T-cell (primary cell): ENCODE results near the gene MYO15B. TPM values are rescaled to one million over a fixed set of nuclear protein-coding genes. Genes with fewer than 3 reads are reported as not detected.

Source experiments
- ATAC-seq, 4 experiments: fragments of 200-7000 bp in 3 of 4; fragments of 150-1000 bp in 1 of 4; cut with Tn5 transposase; replicated peaks in 1 of 4; 1 replicate in 3 of 4; 2 replicates in 1 of 4; pipeline ENCODE4 v1.10.0; 2021; ENCODE audit warnings: moderate library complexity in 3 of 4, mild to moderate bottlenecking in 2 of 4, moderate number of reproducible peaks in 1 of 4
- CTCF ChIA-PET, 2 donors: fragments of 300-600 bp; sonication (Branson Sonifier 250); formaldehyde crosslinking; loops; one replicate each; lab custom pipeline; 2022; ENCODE audit warnings: antibody characterized with exemption in 2 of 2; lab: Charles Lee
- POLR2A ChIA-PET, 2 donors: fragments of 300-600 bp; sonication (Branson Sonifier 250); formaldehyde crosslinking; loops; one replicate each; lab custom pipeline; 2022; ENCODE audit warnings: antibody characterized with exemption in 2 of 2; lab: Charles Lee
- DNase-seq, 35 experiments: peaks; one replicate each; pipeline versions ENCODE4 v3.0.0 to v3.0.0-alpha.2; 2013 to 2023
- H3K27ac ChIP-seq: one replicate; pipeline ENCODE4 v1.5.1; 2013; ENCODE audit warnings: low read length
- H3K27me3 ChIP-seq, 2 experiments: replicated peaks in 1 of 2; 1 replicate in 1 of 2; 2 replicates in 1 of 2; pipeline versions ENCODE4 v1.6.1 to v1.7.0; 2013; ENCODE audit warnings: low read length in 1 of 2, mixed read lengths in 1 of 2; ENCODE audit not compliant: control insufficient read depth in 2 of 2, insufficient read depth in 2 of 2; ENCODE audit errors: extremely low read depth in 1 of 2
- H3K36me3 ChIP-seq, 2 donors: 1 replicate in 1 of 2; 2 replicates in 1 of 2; pipeline versions ENCODE4 v1.6.1 to v1.7.0; 2013; ENCODE audit warnings: low read length in 1 of 2; ENCODE audit not compliant: control insufficient read depth in 2 of 2, insufficient read depth in 1 of 2; ENCODE audit errors: extremely low read depth in 1 of 2
- H3K4me1 ChIP-seq, 2 experiments: 1 replicate in 1 of 2; 2 replicates in 1 of 2; pipeline versions ENCODE4 v1.6.1 to v1.7.0; 2013; ENCODE audit warnings: low read length in 2 of 2, mixed read lengths in 1 of 2; ENCODE audit not compliant: insufficient read depth in 2 of 2, control insufficient read depth in 1 of 2; ENCODE audit errors: extremely low read depth in 1 of 2
- H3K4me3 ChIP-seq, 2 donors: 1 replicate in 1 of 2; 2 replicates in 1 of 2; pipeline versions ENCODE4 v1.5.1 to v1.7.0; 2013; ENCODE audit warnings: mild to moderate bottlenecking in 2 of 2, low read length in 1 of 2, moderate library complexity in 1 of 2; ENCODE audit not compliant: control insufficient read depth in 1 of 2; ENCODE audit errors: extremely low read depth in 1 of 2
- H3K9me3 ChIP-seq: 2 replicates; pipeline ENCODE4 v1.7.0; 2013
- H3K27ac Mint-ChIP-seq, 2 donors: one replicate each; pipeline ENCODE4 v1.8.0; 2020 to 2021; ENCODE audit warnings: mild to moderate bottlenecking in 2 of 2, mixed read lengths in 2 of 2
- H3K27me3 Mint-ChIP-seq, 2 donors: one replicate each; pipeline ENCODE4 v1.8.0; 2021 to 2022; ENCODE audit warnings: mixed read lengths in 2 of 2
- H3K36me3 Mint-ChIP-seq: one replicate; pipeline ENCODE4 v1.8.0; 2021; ENCODE audit warnings: mixed read lengths
- H3K4me1 Mint-ChIP-seq, 3 donors: one replicate each; pipeline ENCODE4 v1.8.0; 2020 to 2022; ENCODE audit warnings: mixed read lengths in 3 of 3, mild to moderate bottlenecking in 1 of 3
- H3K4me3 Mint-ChIP-seq, 3 donors: one replicate each; pipeline ENCODE4 v1.8.0; 2020 to 2022; ENCODE audit warnings: mild to moderate bottlenecking in 3 of 3, mixed read lengths in 3 of 3, moderate library complexity in 3 of 3
- H3K9me3 Mint-ChIP-seq, 3 donors: one replicate each; pipeline ENCODE4 v1.8.0; 2020 to 2022; ENCODE audit warnings: mixed read lengths in 3 of 3
- WGBS: methylation state at CpG from one replicate; pipeline ENCODE4 v1.1.5; 2013; ENCODE audit warnings: missing lambda C conversion rate; ENCODE audit not compliant: insufficient coverage; 5-methylcytosine and 5-hydroxymethylcytosine counted together
- total RNA-seq, 35 experiments: library from RNA in 6 of 35; stranded (reverse) in 6 of 35; fragments of 120-200 nt in 1 of 35; gene quantifications; one replicate each; pipeline versions ENCODE4 v1.2.1 to v1.2.4 and lab custom pipeline; 2013 to 2026

The MYO15B gene
- total RNA-seq, 5 donors from 2014 or later (not counting 1 experiment from before 2014, with no cell fraction given) = 171 to 382 (median 273) TPM

- peaks cover 0 to 4% of the 10 kb centered on the region in 2 experiments for H3K4me1 ChIP-seq
- ChIA-PET POLR2A (no interaction called here), CTCF (interaction anchor here in 1 of 2 donors (0.6 kb wide), 1 partner anchor 194 kb away, joined by 5 read pairs; no protein-coding TSS in a partner anchor)
- no peaks in the 10 kb centered on the region for H3K27me3 Mint-ChIP-seq
- no peak overlapping the region for H3K27ac Mint-ChIP-seq
- no peaks in the 10 kb centered on the region for H3K9me3 ChIP-seq
- no peaks in the 10 kb centered on the region for H3K9me3 Mint-ChIP-seq
- H3K4me1 Mint-ChIP-seq = peaks cover 0 to 3% (median 0%) of the 10 kb centered on the region in 3 donors
- peaks cover 0 to 3% of the 10 kb centered on the region in 2 experiments for H3K27me3 ChIP-seq
- H3K4me3 ChIP-seq = no peak overlapping the region
- peaks cover 22% of the 10 kb centered on the region for H3K36me3 Mint-ChIP-seq
- ATAC-seq (no peak), DNase-seq (no peak)
- no peak overlapping the region for H3K27ac ChIP-seq
- WGBS = 91% methylated on average over 7 of the region's 8 CpGs
- no peak overlapping the region for H3K4me3 Mint-ChIP-seq
- peaks cover 0 to 35% of the 10 kb centered on the region in 2 donors for H3K36me3 ChIP-seq
These were observed 43.4 kb upstream of the MYO15B start for GRCh38 chr17:75544250-75544649.

DNA sequence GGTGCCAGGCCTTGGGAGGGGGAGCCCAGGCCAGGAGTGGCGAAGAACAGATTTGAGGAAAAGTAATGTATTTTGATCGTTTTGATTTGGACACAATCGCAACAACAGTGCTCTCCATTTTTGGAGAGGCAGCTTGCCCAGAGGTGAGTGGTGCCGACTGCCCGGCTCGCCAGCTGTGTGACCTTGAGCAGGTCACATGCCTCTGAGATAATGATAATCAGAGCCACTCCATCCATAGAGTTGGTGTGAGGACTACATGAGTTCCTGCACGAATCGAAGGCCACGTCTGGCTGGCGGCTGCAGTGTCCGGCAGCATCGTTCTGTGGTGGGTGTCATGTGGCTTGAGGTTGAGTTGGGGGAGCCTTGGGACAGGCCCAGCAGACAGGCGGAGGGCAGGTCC lies 41.4 kb upstream of the MYO15B start:
- H3K9me3 Mint-ChIP-seq = no peaks in the 10 kb centered on the region
- H3K27ac Mint-ChIP-seq = no peak overlapping the region
- H3K4me3 ChIP-seq = no peak overlapping the region
- peaks cover 0 to 32% of the 10 kb centered on the region in 2 donors for H3K36me3 ChIP-seq
- H3K4me3 Mint-ChIP-seq = no peak overlapping the region
- CTCF ChIA-PET = no interaction called here
- no peaks in the 10 kb centered on the region for H3K27me3 ChIP-seq
- no peaks in the 10 kb centered on the region for H3K27me3 Mint-ChIP-seq
- no peak for ATAC-seq
- POLR2A ChIA-PET = interaction anchor here in 1 of 2 donors (0.5 kb wide), 1 partner anchor 173 kb away, joined by 8 read pairs; no protein-coding TSS in a partner anchor
- H3K9me3 ChIP-seq = no peaks in the 10 kb centered on the region
- H3K27ac ChIP-seq = no peak overlapping the region
- peaks cover 22% of the 10 kb centered on the region for H3K36me3 Mint-ChIP-seq
- peaks cover 0 to 3% of the 10 kb centered on the region in 2 experiments for H3K4me1 ChIP-seq
- DNase-seq = no peak
- WGBS = 98% methylated on average over 12 of the region's 13 CpGs
- H3K4me1 Mint-ChIP-seq = peaks cover 0 to 3% (median 0%) of the 10 kb centered on the region in 3 donors

DNA sequence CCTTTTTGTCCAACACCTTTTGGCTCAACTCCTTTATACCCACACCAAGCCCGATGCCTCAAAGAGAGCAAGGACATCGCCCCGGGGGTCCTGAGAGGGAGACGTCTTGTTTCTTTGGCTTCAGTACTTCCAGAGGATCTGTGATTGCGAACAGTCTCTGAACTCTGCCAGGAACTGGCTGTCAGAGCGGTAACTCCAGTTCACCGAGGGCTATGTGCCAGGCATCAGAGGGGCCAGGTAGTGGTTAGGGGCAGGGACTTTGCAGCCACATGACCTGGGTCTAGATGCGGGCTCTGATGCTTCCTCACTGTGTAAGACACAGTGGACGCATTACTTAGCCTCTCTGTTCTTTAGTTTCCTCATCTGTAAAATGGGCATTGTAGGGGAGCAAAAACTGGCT lies 40.5 kb upstream of the MYO15B start:
- POLR2A ChIA-PET = no interaction called here

GRCh38 chr17:75548813-75549212 lies 38.8 kb upstream of the MYO15B start:
- Mint-ChIP-seq H3K4me1 (no peaks in the 10 kb centered on the region), H3K27me3 (no peaks in the 10 kb centered on the region), H3K4me3 (no peak overlapping the region), H3K9me3 (no peaks in the 10 kb centered on the region), H3K27ac (no peak overlapping the region), H3K36me3 (peaks cover 15% of the 10 kb centered on the region)
- WGBS = 80% methylated on average over 1 of the region's 5 CpGs
- Histone ChIP-seq H3K4me1 (no peaks in the 10 kb centered on the region), H3K9me3 (no peaks in the 10 kb centered on the region), H3K4me3 (no peak overlapping the region), H3K27me3 (no peaks in the 10 kb centered on the region), H3K27ac (no peak overlapping the region), H3K36me3 (peaks cover 0 to 22% of the 10 kb centered on the region in 2 donors)
- ChIA-PET CTCF (no interaction called here), POLR2A (no interaction called here)
- DNase-seq (no peak), ATAC-seq (no peak)

More for the DNA sequence above, 40.5 kb upstream of the MYO15B start:
- Mint-ChIP-seq H3K36me3 (peaks cover 20% of the 10 kb centered on the region), H3K27ac (no peak overlapping the region), H3K9me3 (no peaks in the 10 kb centered on the region), H3K27me3 (no peaks in the 10 kb centered on the region), H3K4me3 (no peak overlapping the region), H3K4me1 (no peaks in the 10 kb centered on the region)
- Histone ChIP-seq H3K27ac (no peak overlapping the region), H3K4me3 (no peak overlapping the region), H3K36me3 (peaks cover 0 to 32% of the 10 kb centered on the region in 2 donors), H3K9me3 (no peaks in the 10 kb centered on the region), H3K27me3 (no peaks in the 10 kb centered on the region), H3K4me1 (no peaks in the 10 kb centered on the region)
- ATAC-seq (no peak), DNase-seq (no peak)
- 96% methylated on average over 9 of the region's 9 CpGs for WGBS
- CTCF ChIA-PET = no interaction called here

DNA sequence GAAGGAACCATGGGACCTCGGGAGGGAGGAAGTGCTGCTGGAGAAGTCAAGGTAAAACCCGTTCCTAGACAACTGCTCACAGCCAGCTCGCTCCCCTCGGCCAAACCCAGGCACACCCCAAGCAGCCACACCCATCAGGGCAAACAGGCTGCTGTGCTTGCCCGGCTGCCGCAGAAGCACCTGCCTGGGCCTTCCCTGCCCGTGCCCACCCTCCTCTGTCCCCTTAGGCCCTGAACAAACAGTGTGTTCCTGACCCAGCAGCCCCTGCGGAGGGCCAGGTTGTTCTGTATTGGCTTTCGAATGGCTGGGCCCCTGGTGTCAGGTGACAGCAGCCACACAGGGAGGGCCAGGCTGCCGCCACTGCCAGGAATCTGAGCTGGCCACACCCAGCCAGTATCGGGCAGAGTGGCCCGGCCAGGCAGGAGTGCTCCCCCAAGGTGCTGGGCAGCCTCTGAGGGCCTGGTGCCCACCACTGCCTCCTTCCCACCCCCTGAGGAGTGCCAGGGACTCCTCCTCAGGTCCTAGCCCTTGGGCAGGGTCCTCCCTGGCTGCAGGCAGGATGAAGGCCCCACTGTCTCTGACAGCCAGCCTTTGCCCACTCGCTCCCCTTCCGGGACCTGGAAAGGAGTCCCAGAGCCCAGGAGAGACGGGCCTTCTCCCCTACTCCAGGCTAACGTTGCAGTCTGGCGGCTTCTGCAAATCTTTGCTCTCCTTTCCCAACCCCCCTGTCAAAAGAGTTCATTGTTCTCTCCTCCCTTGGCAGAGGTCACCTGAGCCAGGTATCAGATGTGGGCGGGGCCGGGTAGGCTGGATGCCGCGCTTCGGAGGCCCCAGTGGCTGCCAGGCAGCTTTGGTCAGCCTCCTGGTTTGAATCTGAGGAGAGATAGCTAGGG lies 38.1 kb upstream of the MYO15B start:
- peaks cover 15% of the 10 kb centered on the region for H3K36me3 Mint-ChIP-seq
- ATAC-seq (no peak), DNase-seq (no peak)
- no peak overlapping the region for H3K4me3 Mint-ChIP-seq
- no peaks in the 10 kb centered on the region for H3K27me3 Mint-ChIP-seq
- POLR2A ChIA-PET = no interaction called here
- H3K9me3 Mint-ChIP-seq = no peaks in the 10 kb centered on the region
- Histone ChIP-seq H3K27me3 (no peaks in the 10 kb centered on the region), H3K36me3 (peaks cover 0 to 16% of the 10 kb centered on the region in 2 donors), H3K4me1 (no peaks in the 10 kb centered on the region), H3K4me3 (no peak overlapping the region), H3K9me3 (no peaks in the 10 kb centered on the region), H3K27ac (no peak overlapping the region)
- no peaks in the 10 kb centered on the region for H3K4me1 Mint-ChIP-seq
- no peak overlapping the region for H3K27ac Mint-ChIP-seq
- WGBS = 89% methylated on average over 17 of the region's 22 CpGs
- CTCF ChIA-PET = interaction anchor here in 1 of 2 donors (0.6 kb wide), 1 partner anchor 72 kb away, joined by 7 read pairs; no protein-coding TSS in a partner anchor

GRCh38 chr17:75550139-75550465 lies 37.5 kb upstream of the MYO15B start:
- no peak overlapping the region for H3K4me3 Mint-ChIP-seq
- WGBS = 100% methylated on average over 2 of the region's 4 CpGs
- no peak for ATAC-seq
- H3K27me3 ChIP-seq = no peaks in the 10 kb centered on the region
- POLR2A ChIA-PET = interaction anchor here in 1 of 2 donors (0.6 kb wide), 1 partner anchor 47 kb away, joined by 3 read pairs; no protein-coding TSS in a partner anchor
- H3K36me3 ChIP-seq = peaks cover 0 to 12% of the 10 kb centered on the region in 2 donors
- no peaks in the 10 kb centered on the region for H3K4me1 Mint-ChIP-seq
- no peak overlapping the region for H3K4me3 ChIP-seq
- no peak for DNase-seq
- H3K27me3 Mint-ChIP-seq = no peaks in the 10 kb centered on the region
- no peak overlapping the region for H3K27ac ChIP-seq
- peaks cover 15% of the 10 kb centered on the region for H3K36me3 Mint-ChIP-seq
- no peaks in the 10 kb centered on the region for H3K4me1 ChIP-seq
- no peaks in the 10 kb centered on the region for H3K9me3 Mint-ChIP-seq
- no peak overlapping the region for H3K27ac Mint-ChIP-seq
- no peaks in the 10 kb centered on the region for H3K9me3 ChIP-seq
- CTCF ChIA-PET = interaction anchor here in 1 of 2 donors (0.7 kb wide), 1 partner anchor 34 kb away, joined by 3 read pairs; the partner anchor contains the start of gene TSEN54
